K562 (cell line): ENCODE measurements around the gene HNMT. TPM values are rescaled to one million over a fixed set of nuclear protein-coding genes. Genes with fewer than 3 reads are reported as not detected.

Source experiments
- ARHGAP35 ChIP-seq: fragments of 450-650 bp; IDR thresholded peaks from 2 replicates; pipeline ENCODE4 v1.6.1; 2018; ENCODE audit not compliant: partially characterized antibody
- CSDE1 ChIP-seq, 2 experiments: fragments of 450-650 bp; IDR thresholded peaks; 2 replicates each; pipeline ENCODE4 v1.6.1; 2016; ENCODE audit warnings: mild to moderate bottlenecking in 1 of 2
- ELF4 ChIP-seq: fragments of 450-650 bp; formaldehyde crosslinking; IDR thresholded peaks from 2 replicates; pipeline ENCODE4 v1.4.0; 2022; ENCODE audit warnings: missing genetic modification characterization
- ESRRB ChIP-seq: fragments of 250-450 bp; sonication (Bioruptor Pico); IDR thresholded peaks from 2 replicates; pipeline ENCODE4 v1.5.0; 2020; ENCODE audit warnings: mild to moderate bottlenecking, moderate library complexity, borderline replicate concordance
- ETV1 ChIP-seq: fragments of 450-650 bp; conservative IDR thresholded peaks from 2 replicates; pipeline ENCODE4 v1.6.1; 2016; ENCODE audit warnings: missing genetic modification characterization, control low read depth, low read depth, missing compliant biosample characterization
- FOXJ2 ChIP-seq: fragments of 200-800 bp; sonication (Bioruptor generic); IDR thresholded peaks from 2 replicates; pipeline ENCODE4 v1.6.1; 2016; ENCODE audit warnings: missing genetic modification characterization, missing compliant biosample characterization
- GATAD2B ChIP-seq: fragments of 450-650 bp; IDR thresholded peaks from 2 replicates; pipeline ENCODE4 v1.6.1; 2017; ENCODE audit warnings: mild to moderate bottlenecking, borderline replicate concordance
- HCFC1 ChIP-seq: IDR thresholded peaks from 2 replicates; pipeline ENCODE4 v1.6.1; 2012; ENCODE audit warnings: low read depth, low read length, improper control_type of control experiment
- HDAC1 ChIP-seq, 2 experiments: fragments of 450-650 bp; IDR thresholded peaks; 2 replicates each; pipeline ENCODE4 v1.6.1; 2016 to 2017; ENCODE audit warnings: inconsistent platforms in 1 of 2, mild to moderate bottlenecking in 1 of 2, moderate library complexity in 1 of 2
- HIVEP1 ChIP-seq: fragments of 250-450 bp; sonication (Bioruptor Pico); IDR thresholded peaks from 2 replicates; pipeline ENCODE4 v1.4.0; 2020; ENCODE audit warnings: mild to moderate bottlenecking
- MAFF ChIP-seq: IDR thresholded peaks from 2 replicates; pipeline ENCODE4 v1.6.1; 2012; ENCODE audit warnings: low read length, improper control_type of control experiment
- MAFG ChIP-seq: fragments of 450-650 bp; conservative IDR thresholded peaks from 2 replicates; pipeline ENCODE4 v1.6.1; 2016; ENCODE audit warnings: missing genetic modification characterization, missing compliant biosample characterization
- PCBP2 ChIP-seq: fragments of 200-400 bp; formaldehyde crosslinking; IDR thresholded peaks from 2 replicates; pipeline ENCODE4 v1.6.1; 2018; ENCODE audit warnings: low read length, low read depth, mild to moderate bottlenecking, moderate library complexity; ENCODE audit not compliant: poor library complexity, severe bottlenecking
- POU5F1 ChIP-seq: fragments of 150-350 bp; IDR thresholded peaks from 2 replicates; pipeline ENCODE4 v1.6.1; 2014; ENCODE audit warnings: borderline replicate concordance, low read length, low read depth, mild to moderate bottlenecking; ENCODE audit not compliant: partially characterized antibody
- PURB ChIP-seq: sonication (generic); formaldehyde crosslinking; IDR thresholded peaks from 2 replicates; pipeline ENCODE4 v1.9.0; 2021; ENCODE audit warnings: low read depth, mild to moderate bottlenecking, missing genetic modification reagents
- RCOR1 ChIP-seq, 2 experiments: IDR thresholded peaks; 2 replicates each; pipeline ENCODE4 v1.6.1; 2012; ENCODE audit warnings: low read depth in 2 of 2, low read length in 2 of 2, borderline replicate concordance in 1 of 2, improper control_type of control experiment in 1 of 2
- RFX1 ChIP-seq: fragments of 450-650 bp; IDR thresholded peaks from 2 replicates; pipeline ENCODE4 v1.6.1; 2016; ENCODE audit warnings: mild to moderate bottlenecking, moderate library complexity
- SMARCB1 ChIP-seq: IDR thresholded peaks from 2 replicates; pipeline ENCODE4 v1.6.1; 2011; ENCODE audit warnings: improper control_type of control experiment, low read depth; ENCODE audit not compliant: insufficient read length
- SOX6 ChIP-seq: fragments of 450-650 bp; IDR thresholded peaks from 2 replicates; pipeline ENCODE4 v1.6.1; 2014; ENCODE audit warnings: mild to moderate bottlenecking
- SRF ChIP-seq, 2 experiments: fragments of 250-450, 450-650 bp in 1 of 2; sonication (Bioruptor Pico) in 1 of 2; sonication (generic) in 1 of 2; formaldehyde crosslinking; IDR thresholded peaks; 2 replicates each; pipeline versions ENCODE4 v1.5.0 to v1.5.1; 2020 to 2022; ENCODE audit warnings: mild to moderate bottlenecking in 1 of 2, missing genetic modification reagents in 1 of 2
- STAT5B ChIP-seq: fragments of 250-450 bp; sonication (Bioruptor Pico); IDR thresholded peaks from 2 replicates; pipeline ENCODE4 v1.8.0; 2021; ENCODE audit warnings: mild to moderate bottlenecking, inconsistent platforms
- SUPT5H ChIP-seq: fragments of 450-650 bp; IDR thresholded peaks from 2 replicates; pipeline ENCODE4 v1.6.1; 2016
- TCFL5 ChIP-seq: fragments of 250-450 bp; sonication (Bioruptor Pico); conservative IDR thresholded peaks from 2 replicates; pipeline ENCODE4 v1.6.1; 2021; ENCODE audit warnings: mild to moderate bottlenecking, moderate library complexity, matching md5 sums
- TRIM28 ChIP-seq: fragments of 450-650 bp; IDR thresholded peaks from 2 replicates; pipeline ENCODE4 v1.6.1; 2017
- ZNF121 ChIP-seq: sonication (generic); formaldehyde crosslinking; conservative IDR thresholded peaks from 2 replicates; pipeline ENCODE4 v1.8.0; 2022; ENCODE audit warnings: missing genetic modification reagents
- ZNF316 ChIP-seq: fragments of 450-650 bp; IDR thresholded peaks from 2 replicates; pipeline ENCODE4 v1.6.1; 2016
- polyA plus RNA-seq, 8 experiments: library from polyadenylated mRNA; depleted of rRNA in 4 of 8; stranded (reverse) in 5 of 8; unstranded in 3 of 8; fragments of >200 nt; fragmentation: Nextera tagmentation in 2 of 8; fragmentation: Illumina TruSeq in 1 of 8; extraction: Ambion mirVana in 2 of 8; extraction: Trizol in 1 of 8; gene quantifications; 2 replicates each; pipeline versions ENCODE4 v1.2.1 to v1.2.3, GENCODE V29; 2011 to 2014; ENCODE audit warnings: inconsistent platforms in 1 of 8, missing spikeins in 1 of 8
- total RNA-seq, 7 experiments: library from RNA; depleted of rRNA in 6 of 7; stranded (reverse); fragments of >200 nt in 6 of 7; fragmentation: Illumina TruSeq in 2 of 7; extraction: Trizol in 2 of 7; gene quantifications; 2 replicates each; pipeline versions ENCODE4 v1.2.1 to v1.2.3, GENCODE V29; 2011 to 2021; ENCODE audit warnings: low replicate concordance in 1 of 7
- TF ChIP-seq, protein P1 (sequence below): sonication (generic); formaldehyde crosslinking; IDR thresholded peaks from 2 replicates; pipeline ENCODE4 v1.9.0; 2022; ENCODE audit warnings: mild to moderate bottlenecking, missing genetic modification reagents
- TF ChIP-seq, protein P2 (sequence below), 2 experiments: fragments of 200-800 bp in 1 of 2; sonication (Bioruptor generic) in 1 of 2; sonication (generic) in 1 of 2; formaldehyde crosslinking in 1 of 2; IDR thresholded peaks in 1 of 2; conservative IDR thresholded peaks in 1 of 2; 2 replicates each; pipeline versions ENCODE4 v1.5.0 to v1.6.1; 2016 to 2020; ENCODE audit warnings: missing compliant biosample characterization in 1 of 2, missing genetic modification characterization in 1 of 2, missing genetic modification reagents in 1 of 2
- TF ChIP-seq, protein P3 (sequence below): fragments of 250-450 bp; sonication (Bioruptor Pico); IDR thresholded peaks from 2 replicates; pipeline ENCODE4 v1.8.0; 2021; ENCODE audit warnings: borderline replicate concordance, mild to moderate bottlenecking, moderate library complexity; ENCODE audit not compliant: poor library complexity, severe bottlenecking

Gene HNMT
- total and polyA plus RNA-seq, 9 of the 15 experiments (the other 6 are each of a cell fraction or from before 2014, with no cell fraction given) = 3.1 to 10.9 (median 5.3) TPM

DNA sequence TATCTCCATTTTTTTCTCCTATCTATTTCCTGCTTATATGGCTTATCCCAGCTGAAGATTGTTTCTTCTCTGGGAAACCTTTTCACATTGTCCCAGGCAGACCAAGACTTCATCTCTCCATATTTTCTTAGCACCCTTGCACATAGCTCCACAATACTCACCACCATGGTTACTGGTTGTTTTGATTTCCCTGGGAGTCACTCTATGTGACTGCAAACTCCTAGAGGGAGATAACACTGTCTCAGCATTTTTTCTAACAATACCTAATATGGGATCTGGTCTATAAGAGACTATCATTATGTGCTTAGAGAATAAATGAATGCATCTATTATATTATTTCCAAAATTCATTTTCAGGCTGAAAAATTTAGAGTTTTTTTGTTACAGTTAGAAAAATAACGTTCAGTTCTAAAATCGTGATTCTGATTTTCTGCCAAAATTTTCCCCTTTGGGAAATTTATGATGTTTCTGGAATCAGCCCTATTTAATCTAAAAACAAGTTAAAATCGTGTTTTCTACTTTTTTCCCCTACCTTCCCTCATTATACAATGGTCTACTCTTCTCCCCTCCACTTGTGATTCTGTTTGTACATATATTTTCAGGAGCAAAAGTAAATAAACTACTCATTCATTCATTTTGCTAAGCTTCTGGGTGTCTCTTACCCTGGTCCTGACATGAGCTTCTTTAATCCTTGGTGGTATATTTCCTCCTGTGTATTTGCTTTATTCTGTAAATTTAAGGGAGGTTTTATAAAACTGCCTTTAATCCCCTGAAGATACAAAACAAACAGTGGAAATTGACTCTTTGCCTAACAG lies 95.4 kb downstream of the HNMT start (continued):
- no peak for TF ChIP-seq ELF4 (CRISPR knock-in tag)
- no peak for TF ChIP-seq SMARCB1
- TF ChIP-seq HIVEP1 (CRISPR knock-in tag) = no peak
- no peak for TF ChIP-seq TCFL5
- no peak for TF ChIP-seq SOX6
- no peak for TF ChIP-seq SUPT5H
- TF ChIP-seq, protein P1, sequence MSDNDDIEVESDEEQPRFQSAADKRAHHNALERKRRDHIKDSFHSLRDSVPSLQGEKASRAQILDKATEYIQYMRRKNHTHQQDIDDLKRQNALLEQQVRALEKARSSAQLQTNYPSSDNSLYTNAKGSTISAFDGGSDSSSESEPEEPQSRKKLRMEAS (CRISPR knock-in tag) = no peak
- no peak; the same call in 1 of the 2 replicates for TF ChIP-seq GATAD2B
- TF ChIP-seq, protein P2, sequence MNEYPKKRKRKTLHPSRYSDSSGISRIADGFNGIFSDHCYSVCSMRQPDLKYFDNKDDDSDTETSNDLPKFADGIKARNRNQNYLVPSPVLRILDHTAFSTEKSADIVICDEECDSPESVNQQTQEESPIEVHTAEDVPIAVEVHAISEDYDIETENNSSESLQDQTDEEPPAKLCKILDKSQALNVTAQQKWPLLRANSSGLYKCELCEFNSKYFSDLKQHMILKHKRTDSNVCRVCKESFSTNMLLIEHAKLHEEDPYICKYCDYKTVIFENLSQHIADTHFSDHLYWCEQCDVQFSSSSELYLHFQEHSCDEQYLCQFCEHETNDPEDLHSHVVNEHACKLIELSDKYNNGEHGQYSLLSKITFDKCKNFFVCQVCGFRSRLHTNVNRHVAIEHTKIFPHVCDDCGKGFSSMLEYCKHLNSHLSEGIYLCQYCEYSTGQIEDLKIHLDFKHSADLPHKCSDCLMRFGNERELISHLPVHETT (CRISPR knock-in tag; conservative IDR thresholded peaks at IDR 0.05 in 1 of 2, IDR thresholded peaks at IDR 0.05 in 1 of 2) = peak in 1 of 2 experiments; percentile 42; a peak in 1 of 4 replicates
- TF ChIP-seq ETV1 = no peak
- TF ChIP-seq POU5F1 = no peak
- TF ChIP-seq ARHGAP35 = no peak
- no peak for TF ChIP-seq STAT5B
- TF ChIP-seq FOXJ2 (tag) = 0 out of 2 replicates have a peak, but pooled peaks have one; percentile 44
- TF ChIP-seq SRF (CRISPR knock-in tag; IDR thresholded peaks at IDR 0.05) = peak in 1 of 2 experiments; percentile 62; a peak in 1 of 4 replicates
- no peak for TF ChIP-seq PCBP2
- TF ChIP-seq HDAC1 (IDR thresholded peaks at IDR 0.05) = no peak
- TF ChIP-seq PURB (CRISPR knock-in tag) = no peak
- TF ChIP-seq RFX1 = peak; percentile 46
- TF ChIP-seq RCOR1 (IDR thresholded peaks at IDR 0.05; ENCODE audit: borderline replicate concordance in 1 of 2, low read depth in 2 of 2, low read length in 2 of 2) = peak in 1 of 2 experiments; percentile 70; a peak in 2 of 4 replicates
- TF ChIP-seq HCFC1 = no peak
- TF ChIP-seq ZNF316 = peak; percentile 96
- no peak for TF ChIP-seq ZNF121
- TF ChIP-seq MAFG = peak; percentile 86
- no peak for TF ChIP-seq CSDE1 (IDR thresholded peaks at IDR 0.05)
- TF ChIP-seq ESRRB (CRISPR knock-in tag) = no peak
- TF ChIP-seq, protein P3, sequence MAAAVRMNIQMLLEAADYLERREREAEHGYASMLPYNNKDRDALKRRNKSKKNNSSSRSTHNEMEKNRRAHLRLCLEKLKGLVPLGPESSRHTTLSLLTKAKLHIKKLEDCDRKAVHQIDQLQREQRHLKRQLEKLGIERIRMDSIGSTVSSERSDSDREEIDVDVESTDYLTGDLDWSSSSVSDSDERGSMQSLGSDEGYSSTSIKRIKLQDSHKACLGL (CRISPR knock-in tag) = no peak
- no peak for TF ChIP-seq TRIM28
- TF ChIP-seq MAFF = peak; percentile 90
